22Rv1 (cell line): ENCODE measurements around the gene ELAVL1.

Experiments
- ZFX ChIP-seq: fragments of 450-650 bp; IDR thresholded peaks from 2 replicates; pipeline ENCODE4 v1.6.1; 2017; ENCODE audit warnings: antibody characterized with exemption, borderline replicate concordance
- TF ChIP-seq, protein P1 (sequence below): fragments of 450-650 bp; IDR thresholded peaks from 2 replicates; pipeline ENCODE4 v1.5.1; 2017; ENCODE audit warnings: mild to moderate bottlenecking

DNA sequence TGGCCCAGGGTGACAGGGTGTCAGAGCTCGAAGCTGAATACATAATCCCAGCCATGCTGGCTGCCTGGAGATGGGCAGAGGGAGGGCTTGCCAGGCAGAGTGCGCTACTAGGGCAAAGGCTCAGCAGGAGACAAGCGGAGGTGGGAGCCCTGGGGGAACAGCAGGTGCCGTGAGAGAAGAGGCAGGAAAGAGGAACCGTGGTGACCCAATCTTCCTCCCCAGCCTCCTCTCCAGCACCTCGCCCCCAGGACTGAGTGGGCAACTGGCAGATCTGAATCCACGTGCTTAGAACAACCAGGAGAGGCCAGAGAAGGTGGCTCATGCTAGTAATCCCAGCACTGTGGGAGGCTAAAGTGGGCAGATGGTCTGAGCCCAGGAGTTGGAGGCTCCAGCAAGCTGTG is 36.1 kb upstream of the ELAVL1 start:
- TF ChIP-seq, protein P1, sequence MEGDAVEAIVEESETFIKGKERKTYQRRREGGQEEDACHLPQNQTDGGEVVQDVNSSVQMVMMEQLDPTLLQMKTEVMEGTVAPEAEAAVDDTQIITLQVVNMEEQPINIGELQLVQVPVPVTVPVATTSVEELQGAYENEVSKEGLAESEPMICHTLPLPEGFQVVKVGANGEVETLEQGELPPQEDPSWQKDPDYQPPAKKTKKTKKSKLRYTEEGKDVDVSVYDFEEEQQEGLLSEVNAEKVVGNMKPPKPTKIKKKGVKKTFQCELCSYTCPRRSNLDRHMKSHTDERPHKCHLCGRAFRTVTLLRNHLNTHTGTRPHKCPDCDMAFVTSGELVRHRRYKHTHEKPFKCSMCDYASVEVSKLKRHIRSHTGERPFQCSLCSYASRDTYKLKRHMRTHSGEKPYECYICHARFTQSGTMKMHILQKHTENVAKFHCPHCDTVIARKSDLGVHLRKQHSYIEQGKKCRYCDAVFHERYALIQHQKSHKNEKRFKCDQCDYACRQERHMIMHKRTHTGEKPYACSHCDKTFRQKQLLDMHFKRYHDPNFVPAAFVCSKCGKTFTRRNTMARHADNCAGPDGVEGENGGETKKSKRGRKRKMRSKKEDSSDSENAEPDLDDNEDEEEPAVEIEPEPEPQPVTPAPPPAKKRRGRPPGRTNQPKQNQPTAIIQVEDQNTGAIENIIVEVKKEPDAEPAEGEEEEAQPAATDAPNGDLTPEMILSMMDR: no peak
- no peak for TF ChIP-seq ZFX
